Measurements from ENCODE around the gene FCER1G.
"Not testable (repeated sequence)": the region's sequence is repeated elsewhere in the genome, so short reads cannot be mapped to it uniquely, and the experiment has no call there.

The FCER1G gene

DNA sequence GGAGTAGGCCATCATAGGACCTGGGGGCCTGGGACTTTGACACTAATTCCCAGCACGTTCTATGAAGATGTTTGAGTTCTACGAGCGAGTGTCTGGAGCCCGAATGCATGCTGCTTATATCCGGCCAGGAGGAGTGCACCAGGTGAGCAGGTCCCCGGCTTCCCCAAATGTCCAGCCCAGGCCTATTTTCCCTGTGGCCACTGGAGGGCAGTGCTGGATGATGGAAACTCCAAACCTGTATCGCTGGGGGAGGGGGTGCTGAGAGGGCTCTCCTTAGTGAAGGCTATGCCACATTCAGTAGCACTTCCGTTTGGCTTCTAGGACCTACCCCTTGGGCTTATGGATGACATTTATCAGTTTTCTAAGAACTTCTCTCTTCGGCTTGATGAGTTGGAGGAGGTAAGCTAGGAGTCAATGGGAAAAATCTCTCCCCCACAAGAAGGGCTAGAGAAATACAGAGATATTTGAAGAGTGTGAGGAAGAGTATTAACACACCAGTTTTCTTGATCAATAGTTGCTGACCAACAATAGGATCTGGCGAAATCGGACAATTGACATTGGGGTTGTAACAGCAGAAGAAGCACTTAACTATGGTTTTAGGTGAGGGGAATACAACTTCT lies 5.2 kb upstream of the FCER1G start:
- DNase-seq: peak; percentile 58 to 63

DNA sequence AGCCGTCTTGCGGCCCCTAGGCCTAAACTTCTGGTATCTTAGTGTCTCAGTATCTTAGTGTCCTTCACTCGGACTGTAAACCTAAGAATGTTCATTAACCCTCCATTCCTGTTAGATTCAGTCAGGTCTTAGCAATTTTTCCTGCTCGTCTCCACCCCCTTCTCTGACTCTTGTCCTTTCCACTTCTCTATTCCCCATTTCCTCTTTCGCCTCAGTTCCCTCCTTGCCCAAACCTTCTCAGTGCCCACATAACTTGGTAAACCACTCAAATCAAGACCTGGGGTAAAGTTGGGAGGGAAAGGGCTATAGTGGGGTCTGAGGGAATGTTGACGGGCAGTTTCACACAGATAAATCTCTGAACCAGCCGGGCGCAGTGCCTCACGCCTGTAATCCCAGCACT lies 726 bp upstream of the FCER1G start:
- DNase-seq: no peak

DNA sequence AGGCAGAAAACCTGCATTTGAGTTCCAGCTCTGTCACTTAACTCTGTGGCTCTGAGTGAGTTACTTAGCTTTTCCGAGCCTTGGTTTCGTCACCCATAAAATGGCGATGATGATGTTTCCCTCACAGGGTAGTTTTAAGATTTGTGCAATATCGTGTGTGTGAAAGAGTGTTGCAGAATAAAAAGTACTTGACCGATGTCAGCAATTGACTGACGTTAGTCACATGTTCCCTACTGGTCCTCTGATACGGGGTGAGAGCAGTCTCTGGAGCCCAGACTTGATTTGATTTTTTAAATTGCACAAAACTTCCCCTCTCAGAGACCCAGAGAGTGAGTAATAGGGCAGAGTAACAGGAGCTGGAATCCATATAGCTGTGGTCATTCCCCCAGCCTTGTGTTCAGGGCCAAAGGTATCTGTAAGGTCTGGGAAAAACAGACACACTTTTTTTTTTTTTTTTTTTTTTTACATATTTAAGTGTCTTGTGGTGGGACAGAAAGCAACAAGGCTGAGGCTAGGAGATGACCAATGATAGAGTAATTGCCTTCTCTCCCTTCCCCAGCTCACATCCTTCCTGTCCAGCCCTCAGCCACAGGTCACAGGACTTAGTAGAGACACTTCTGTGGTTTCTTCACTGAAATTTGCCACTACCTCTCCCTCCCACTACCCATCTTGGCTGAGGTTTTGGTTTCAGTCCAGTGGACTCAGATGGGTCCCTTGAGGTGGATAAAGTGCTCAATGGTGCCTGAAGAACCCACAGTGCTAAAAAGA lies 2.0 kb downstream of the FCER1G start:
- no peak for DNase-seq

DNA sequence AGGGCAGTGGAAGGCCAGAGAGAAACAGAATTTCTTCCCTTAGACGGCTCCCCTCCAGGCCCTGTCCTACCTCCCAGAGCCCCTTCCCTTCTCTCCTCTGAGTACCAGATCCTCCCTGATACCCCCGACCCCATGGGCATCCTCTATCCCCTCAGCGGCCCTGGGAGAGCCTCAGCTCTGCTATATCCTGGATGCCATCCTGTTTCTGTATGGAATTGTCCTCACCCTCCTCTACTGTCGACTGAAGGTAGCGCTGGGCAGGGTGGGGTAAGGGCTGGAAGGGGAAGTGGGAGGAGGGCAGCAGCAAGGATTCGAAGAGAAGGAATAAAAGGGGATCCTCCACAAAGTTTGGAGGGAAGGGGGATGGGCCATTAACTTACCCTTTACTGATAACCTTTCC lies 2.7 kb downstream of the FCER1G start:
- DNase-seq: no peak

DNA sequence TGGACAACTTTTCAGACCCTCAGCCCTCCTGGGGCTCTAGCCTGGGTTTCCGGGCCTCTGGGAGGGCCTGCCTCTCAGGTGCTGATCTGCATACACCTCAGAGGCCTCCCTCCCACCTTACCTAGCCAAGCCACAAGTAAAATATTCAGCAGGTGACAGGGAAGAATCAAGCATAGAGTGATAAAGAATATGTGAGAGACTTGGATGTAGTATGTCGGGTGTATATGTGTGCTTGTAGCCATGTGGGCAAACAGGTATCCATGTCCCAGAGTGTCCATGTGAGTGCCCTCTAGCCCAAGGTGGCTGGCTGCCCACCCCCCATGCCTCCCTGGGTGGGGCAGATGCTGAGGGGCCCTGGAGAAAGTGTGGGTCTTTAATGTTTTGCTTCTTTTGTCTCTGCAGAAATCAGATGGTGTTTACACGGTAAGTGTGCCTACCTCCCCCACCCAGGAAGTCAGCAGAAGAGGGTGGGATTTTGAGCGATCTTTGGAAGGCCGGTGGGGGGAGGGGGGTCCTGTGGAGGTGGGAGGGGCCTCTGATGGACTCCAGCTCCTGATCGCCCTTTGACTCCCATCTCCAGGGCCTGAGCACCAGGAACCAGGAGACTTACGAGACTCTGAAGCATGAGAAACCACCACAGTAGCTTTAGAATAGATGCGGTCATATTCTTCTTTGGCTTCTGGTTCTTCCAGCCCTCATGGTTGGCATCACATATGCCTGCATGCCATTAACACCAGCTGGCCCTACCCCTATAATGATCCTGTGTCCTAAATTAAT lies 3.4 kb downstream of the FCER1G start:
- DNase-seq: no peak

DNA sequence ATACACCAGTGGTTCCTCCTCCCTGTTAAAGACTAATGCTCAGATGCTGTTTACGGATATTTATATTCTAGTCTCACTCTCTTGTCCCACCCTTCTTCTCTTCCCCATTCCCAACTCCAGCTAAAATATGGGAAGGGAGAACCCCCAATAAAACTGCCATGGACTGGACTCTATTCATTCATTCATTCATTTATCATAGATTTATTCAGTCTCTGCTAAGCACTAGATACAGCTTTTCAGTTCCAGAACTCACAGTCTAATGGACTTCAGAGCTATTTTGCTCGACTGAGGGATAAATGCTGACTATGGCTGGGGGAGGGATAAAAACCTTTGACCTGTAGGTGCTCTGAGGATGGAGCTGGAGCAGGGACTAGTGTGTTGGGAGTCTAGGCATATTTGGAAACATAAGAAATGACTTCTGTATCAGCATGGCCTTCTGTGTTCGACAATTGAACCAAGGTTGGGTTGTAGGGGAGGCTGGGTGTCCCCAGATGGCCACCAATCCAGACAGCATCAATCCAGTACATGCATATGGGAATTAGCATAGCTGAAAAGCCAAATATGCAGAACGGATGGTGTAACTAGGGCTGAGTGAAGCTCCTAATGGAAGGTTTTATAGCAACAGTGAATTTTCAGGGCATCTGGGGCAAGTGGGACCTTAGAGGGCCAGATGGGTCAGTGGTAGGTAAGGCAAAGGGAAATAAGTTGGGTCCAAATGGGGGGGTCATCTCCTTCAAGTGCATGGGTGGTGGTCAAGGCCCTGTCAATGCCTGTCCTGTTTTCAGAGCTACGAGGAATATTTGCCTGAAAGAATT lies 4.2 kb downstream of the FCER1G start:
- DNase-seq: no peak

DNA sequence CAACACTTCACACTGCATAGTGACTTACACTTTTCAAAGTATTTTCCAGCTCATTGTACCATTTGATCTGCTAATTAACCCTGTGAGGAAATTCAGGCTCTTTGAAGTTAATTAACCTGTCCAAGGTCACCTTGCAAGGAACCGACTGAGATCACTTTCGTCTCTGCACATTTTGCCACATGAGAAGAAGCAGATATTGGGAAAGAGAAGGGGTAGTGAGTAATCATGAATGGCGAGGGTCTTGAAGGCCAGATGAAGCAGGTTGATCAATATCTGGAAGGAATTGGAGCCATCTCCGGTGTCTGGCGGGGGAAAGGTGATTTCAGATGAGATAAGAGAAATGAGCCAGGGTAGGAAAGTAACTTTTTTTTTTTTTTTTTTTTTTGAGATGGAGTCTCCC lies 4.9 kb downstream of the FCER1G start:
- DNase-seq: no peak

DNA sequence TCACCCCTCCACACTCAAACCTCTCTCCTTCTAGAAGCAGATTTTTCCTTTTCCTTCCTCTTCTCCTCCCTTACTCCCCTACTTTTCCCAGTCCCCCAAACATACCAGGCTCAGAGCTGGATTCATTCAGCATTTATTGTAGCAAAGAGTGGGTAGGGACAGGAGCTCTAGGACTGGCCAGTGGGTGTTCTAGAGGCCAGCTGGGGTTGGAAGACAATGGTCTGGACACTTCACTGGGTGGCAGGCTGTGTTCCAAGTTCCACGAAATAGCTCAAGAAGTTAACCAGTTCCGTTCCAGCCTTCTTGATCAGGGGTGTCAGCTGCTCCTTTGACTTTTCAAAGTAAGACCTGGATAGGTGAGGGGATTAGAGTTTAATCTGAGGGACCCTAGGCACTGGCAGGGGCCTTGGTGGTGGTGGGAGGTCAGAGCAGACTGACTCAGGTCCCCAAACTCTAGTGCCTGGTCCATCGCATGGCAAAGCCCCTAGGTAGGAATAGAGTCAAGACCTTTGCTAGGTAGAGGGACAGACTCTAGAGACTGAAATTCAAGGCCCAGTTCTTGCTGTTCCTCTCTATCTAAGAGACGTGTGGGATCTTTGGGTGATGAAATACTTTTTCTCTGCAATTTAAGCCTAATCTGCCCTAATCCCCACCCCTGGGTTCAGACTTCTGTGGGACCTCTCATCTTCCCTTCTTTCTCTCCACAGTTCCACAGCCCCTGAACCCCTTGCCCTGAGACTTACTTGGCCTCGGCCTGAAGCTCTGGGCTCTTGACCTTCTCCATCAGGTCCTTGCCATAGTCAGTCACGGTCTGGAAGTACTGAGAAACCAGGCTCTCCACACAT lies 7.3 kb downstream of the FCER1G start:
- no peak for DNase-seq

DNA sequence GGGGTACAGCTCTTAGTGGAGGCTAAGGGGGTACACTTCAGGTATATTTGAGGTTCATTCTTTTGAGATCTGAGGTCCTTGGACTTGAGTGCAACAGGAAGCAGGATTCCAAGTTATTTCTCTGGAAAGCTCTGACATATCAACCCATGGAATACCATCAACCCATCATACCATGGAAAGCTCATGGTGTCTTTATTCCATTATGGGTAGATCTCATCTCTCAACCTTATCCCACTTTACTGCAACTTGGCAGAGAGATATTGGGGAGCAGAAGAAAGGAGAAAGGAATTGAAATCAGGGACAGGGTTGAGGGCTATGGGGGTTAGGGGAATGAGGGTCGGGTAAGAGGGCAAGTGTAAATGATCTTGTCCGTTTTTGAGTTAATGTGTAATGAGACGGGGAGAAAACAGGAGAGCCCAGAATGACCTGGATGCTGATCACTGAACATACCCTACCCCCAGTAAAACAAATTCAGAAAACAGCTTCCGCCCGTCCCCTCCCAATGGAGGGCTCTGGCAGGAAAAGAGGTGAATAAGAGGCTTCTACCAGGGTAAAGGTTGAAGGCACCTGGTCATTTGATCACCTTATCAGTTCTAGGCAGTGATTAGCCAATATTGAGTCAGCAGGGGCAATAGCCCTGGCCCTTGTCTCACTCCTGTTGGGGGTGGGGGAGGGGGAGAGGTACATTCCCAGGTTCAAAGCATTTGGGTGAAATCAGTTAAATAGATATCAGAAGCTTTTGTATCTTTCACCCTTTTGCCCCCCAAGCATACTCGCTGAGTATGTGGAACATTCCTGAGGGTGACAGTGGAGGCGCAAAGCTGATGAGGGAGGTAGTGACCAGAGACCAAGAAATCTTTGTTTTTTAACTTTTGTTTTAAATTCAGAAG lies 9.0 kb downstream of the FCER1G start:
- DNase-seq: no peak

DNA sequence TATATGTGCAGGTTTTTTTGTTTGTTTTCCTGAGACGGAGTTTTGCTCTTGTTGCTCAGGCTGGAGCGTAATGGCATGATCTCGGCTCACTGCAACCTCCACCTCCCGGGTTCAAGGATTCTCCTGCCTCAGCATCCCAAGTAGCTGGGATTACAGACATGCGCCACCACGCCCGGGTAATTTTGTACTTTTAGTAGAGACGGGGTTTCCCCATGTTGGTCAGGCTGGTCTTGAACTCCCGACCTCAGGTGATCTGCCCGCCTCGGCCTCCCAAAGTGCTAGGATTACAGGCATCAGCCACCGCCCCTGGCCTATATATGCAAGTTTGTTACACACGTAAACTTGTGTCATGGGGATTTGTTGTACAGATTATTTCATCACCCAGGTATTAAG lies 9.6 kb downstream of the FCER1G start:
- DNase-seq: not testable (repeated sequence)

DNA sequence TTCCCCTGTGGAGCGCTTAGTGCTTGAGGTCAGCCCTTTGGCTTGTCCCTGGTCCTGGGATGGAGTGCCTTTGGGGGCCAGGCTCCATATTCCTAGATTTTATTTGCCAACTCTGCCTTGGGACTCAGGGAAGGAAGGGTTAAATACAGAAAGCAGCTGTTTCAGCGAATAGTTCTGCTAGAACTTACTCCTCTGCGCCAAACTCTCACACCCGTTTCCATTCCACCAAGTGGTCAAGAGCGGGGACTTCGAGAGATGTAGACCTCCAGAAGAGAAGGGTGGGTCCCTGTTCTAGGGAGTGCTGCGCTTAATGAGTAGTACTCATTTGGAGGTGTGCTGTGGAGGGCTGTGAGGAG lies 10.1 kb downstream of the FCER1G start:
- no peak for DNase-seq

DNA sequence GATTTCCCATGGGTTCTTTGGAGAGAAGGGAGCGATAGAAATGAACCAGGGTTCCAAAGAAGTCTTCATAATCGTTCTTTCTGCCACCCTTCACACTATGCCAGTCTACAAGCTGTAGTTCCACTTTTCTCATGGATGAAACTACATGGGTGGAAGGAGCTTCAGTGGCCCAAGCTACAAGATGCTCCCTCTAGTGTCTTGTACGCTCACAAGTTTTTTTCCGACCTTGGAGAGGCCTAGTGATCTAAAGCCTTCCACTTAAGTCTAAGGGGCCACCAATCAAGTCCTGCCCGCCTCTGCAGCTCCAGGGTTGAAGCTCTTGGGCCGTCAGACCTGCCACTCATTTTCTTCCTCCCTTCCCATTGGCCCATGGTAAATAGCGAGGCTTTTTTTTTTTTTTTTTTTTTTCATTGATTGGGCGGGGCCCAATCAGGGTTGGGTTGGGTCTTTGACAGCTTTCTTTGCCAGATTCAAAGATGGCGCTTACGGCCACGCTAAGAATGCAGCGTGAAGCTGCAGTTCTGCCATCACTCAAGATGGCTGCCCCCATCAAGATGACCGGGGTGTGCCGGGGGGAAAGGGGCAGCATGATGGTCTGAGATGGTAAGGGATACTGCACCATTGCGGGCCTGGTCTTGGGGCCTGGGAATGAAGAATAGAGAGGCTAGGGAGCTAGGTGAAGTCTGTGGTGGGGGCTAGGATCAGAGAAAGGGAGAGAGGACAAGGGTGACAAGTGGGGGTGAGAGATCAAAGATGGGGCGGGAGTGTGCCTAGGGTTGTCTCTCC lies 10.6 kb downstream of the FCER1G start, which contains the start of gene TOMM40L:
TSS of gene TOMM40L (plus strand) at position 527 of the 786 bp plus-strand sequence. CDS start 430 bp downstream, outside the sequence.
- peak; percentile 75 to 93 for DNase-seq

DNA sequence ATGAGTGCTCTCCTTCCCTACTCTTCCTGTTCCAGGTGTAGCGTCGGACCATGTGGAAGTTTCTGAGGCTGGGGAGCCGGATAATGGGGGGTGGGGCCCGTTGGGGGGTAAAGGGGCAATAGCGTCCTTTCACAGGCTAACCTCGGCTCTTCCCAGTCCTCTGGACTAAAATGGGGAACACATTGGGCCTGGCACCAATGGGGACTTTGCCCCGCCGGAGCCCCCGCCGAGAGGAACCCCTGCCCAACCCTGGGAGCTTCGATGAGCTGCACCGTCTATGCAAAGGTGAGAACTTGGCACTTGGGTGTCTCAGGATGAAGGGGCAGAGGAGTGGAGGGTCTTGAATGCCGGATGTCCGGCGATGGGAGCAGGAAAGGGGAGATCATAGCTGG lies 11.2 kb downstream of the FCER1G start:
- DNase-seq: no peak

DNA sequence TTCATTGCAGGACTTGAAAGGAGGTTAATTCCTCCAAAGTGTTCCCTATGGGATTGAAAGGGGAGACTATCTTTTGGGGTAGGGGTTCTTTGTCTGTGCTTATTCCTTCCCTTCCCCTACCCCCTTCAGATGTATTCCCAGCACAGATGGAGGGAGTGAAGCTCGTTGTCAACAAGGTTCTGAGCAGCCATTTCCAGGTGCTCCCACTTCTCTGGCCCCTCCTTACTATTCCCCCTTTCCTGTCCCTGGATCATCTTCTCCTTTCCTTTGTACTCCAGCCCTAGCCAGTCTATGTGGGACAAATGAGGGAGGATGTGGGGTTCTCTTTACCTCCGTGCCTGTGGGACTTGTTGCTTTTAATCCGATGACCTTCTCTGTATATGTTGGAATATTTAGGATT lies 11.7 kb downstream of the FCER1G start:
- DNase-seq: no peak

DNA sequence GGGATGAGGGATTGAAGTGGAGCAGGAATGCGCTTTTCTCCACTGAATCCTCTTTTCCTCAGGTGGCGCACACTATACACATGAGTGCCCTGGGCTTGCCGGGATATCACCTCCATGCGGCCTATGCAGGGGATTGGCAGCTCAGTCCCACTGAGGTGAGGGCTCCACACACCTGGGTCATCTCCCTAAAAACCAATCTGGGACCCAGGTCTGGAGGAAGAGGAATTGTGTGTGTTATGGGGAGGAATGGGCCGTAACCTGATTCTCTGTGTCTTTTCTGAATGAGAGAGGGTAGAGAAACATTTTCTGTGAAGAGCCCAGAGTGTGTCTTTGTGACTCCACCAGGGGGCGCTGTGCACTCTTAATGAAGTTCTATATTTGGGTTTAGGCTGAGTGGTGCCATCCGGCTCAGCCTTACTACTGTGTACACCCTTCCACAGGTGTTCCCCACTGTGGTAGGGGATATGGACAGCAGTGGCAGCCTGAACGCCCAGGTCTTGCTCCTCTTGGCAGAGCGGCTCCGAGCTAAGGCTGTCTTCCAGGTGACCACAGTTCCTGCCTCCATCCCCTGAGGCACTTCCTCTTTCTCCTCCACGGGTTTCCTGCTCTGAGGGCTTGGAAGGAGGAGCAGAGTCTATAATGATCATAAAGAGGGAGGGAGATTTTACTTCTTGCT lies 12.2 kb downstream of the FCER1G start:
- DNase-seq: peak; percentile 80 to 88

DNA sequence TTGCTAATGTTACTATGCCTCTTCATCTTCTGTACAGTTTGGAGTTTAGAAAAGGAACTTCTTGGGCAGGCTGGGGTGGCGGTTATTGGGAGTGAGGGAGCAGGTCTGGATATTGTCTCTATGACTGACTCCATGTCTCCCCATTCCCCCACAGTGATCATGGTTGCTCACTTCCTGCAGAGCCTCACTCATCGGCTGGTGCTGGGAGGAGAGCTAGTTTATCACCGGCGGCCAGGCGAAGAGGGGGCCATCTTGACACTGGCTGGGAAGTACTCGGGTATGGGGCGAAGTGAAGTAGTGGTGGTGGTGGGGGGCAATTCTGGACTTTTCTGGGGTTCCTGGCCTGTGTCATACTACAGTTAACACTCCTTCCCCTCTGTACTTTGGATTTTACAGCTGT lies 12.9 kb downstream of the FCER1G start:
- no peak for DNase-seq

DNA sequence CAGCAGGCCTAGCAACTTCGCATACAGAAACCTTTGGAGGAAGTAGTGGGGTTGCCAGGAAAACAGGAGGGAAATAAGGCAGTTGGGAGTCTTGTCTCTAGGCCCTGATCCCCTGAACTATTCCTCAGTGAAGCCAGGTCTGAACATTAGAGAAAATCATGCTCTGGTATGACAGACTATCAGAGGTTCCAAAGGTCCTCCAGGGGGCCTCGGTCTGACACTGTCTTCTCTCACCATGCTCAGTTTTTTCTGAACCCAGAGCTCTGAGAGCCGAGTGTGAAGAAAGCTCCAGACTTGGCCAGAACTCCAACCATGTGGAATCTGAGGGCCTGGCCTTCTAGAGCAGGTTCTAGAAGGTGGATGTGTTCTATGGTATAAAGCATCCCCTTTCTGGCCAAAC lies 14.8 kb downstream of the FCER1G start:
- no peak for DNase-seq

DNA sequence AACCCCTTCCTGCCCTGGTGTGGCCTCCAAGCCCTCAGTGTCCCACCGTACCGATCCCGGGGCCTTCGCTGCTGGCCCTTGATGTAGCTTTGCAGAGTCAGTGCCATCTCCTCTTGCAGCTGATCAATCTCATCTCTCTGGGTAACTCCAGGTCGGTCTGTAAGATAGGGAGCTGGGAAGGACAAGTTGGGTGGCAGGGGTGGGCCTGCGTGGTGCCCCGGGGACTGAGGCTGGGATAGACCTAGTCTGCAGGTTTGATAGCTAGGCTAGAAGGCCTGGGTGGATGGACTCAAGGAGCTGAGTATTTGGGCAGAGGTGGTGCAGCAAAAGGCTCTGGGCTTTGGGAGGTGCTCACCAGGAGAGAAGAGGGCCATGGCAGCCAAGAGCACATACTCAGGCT lies 15.7 kb downstream of the FCER1G start:
- DNase-seq: no peak

DNA sequence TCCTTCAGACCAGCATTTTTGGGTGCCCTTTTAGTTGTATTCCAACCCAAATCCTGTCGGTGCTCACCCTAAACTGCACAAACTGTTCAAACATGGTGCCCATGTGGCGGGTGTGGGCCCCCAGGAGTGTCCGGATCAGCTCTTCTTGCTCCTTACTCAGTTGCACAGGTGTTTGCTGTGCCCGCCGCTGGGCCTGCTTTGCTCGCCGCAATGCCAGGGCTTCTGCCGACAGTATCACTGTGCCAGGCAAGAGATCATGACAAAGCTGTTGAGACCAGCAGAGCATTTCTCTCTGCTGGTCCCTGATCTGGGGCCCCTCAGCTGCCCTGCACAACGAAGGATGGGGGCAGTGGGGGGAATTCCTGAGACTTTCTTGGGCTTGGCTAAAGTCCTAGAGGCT lies 18.0 kb downstream of the FCER1G start:
- DNase-seq: no peak
